Endothelial cell of umbilical vein (primary cell): Measurements from ENCODE around the gene CHERP. TPM values are rescaled to one million over a fixed set of nuclear protein-coding genes. Genes with fewer than 3 reads are reported as not detected.

ENCODE experiments used
- BruUV-seq: library from RNA; stranded (reverse); fragments of 400-500 nt; replicated peaks from 2 replicates; lab custom pipeline; 2021; lab: Mats Ljungman, UMichigan
- CTCF ChIA-PET: fragments of 300-600, 350-600 bp; sonication (Branson Sonifier 250); formaldehyde crosslinking; loops from one replicate; lab custom pipeline; 2021; ENCODE audit warnings: antibody characterized with exemption, inconsistent platforms; lab: Charles Lee
- POLR2A ChIA-PET: fragments of 300-600, 350-600 bp; sonication (Branson Sonifier 250); formaldehyde crosslinking; loops from one replicate; lab custom pipeline; 2021; ENCODE audit warnings: antibody characterized with exemption, inconsistent platforms; lab: Charles Lee
- DNase-seq: peaks from one replicate; pipeline ENCODE4 v3.0.0-alpha.2; 2011; ENCODE audit warnings: low read depth, low spot score
- FAIRE-seq: peaks from 2 replicates; lab custom pipeline; 2011; peaks lifted over from hg19 to GRCh38; lab: Jason Lieb, UNC
- H2AFZ ChIP-seq: 2 replicates; pipeline ENCODE4 v1.6.0; 2012; ENCODE audit warnings: low read depth, low read length, control low read depth, inconsistent platforms
- H3K27ac ChIP-seq: 2 replicates; pipeline ENCODE4 v1.5.1; 2011; ENCODE audit warnings: low read depth, mild to moderate bottlenecking, control low read depth, low read length, moderate library complexity; ENCODE audit not compliant: insufficient read depth
- H3K27me3 ChIP-seq, 2 experiments: 2 replicates each; pipeline versions ENCODE4 v1.6.0 to v1.6.1; 2011; ENCODE audit warnings: low read length in 2 of 2, mixed read lengths in 1 of 2; ENCODE audit not compliant: control insufficient read depth in 2 of 2, insufficient read depth in 2 of 2
- H3K36me3 ChIP-seq, 2 experiments: 2 replicates in 1 of 2; 3 replicates in 1 of 2; pipeline ENCODE4 v1.5.1; 2011; ENCODE audit warnings: low read length in 2 of 2, mild to moderate bottlenecking in 1 of 2, moderate library complexity in 1 of 2; ENCODE audit not compliant: control insufficient read depth in 2 of 2, insufficient read depth in 2 of 2; ENCODE audit errors: extremely low read depth in 1 of 2
- H3K4me1 ChIP-seq: 3 replicates; pipeline ENCODE4 v1.5.1; 2011; ENCODE audit warnings: mild to moderate bottlenecking, low read length; ENCODE audit not compliant: control insufficient read depth, insufficient read depth; ENCODE audit errors: extremely low read depth
- H3K4me2 ChIP-seq: 2 replicates; pipeline ENCODE4 v1.6.1; 2011; ENCODE audit warnings: low read length, control low read depth, mixed read lengths; ENCODE audit not compliant: insufficient read depth
- H3K4me3 ChIP-seq, 3 experiments: fragments of 200-600 bp in 1 of 3; sonication (generic), shearing (Covaris generic) in 1 of 3; replicated peaks in 1 of 3; 2 replicates each; pipeline ENCODE4 v1.5.1; 2011 to 2016; ENCODE audit warnings: control low read depth in 3 of 3, low read length in 3 of 3, mild to moderate bottlenecking in 2 of 3, inconsistent platforms in 1 of 3, low read depth in 1 of 3, moderate library complexity in 1 of 3; ENCODE audit not compliant: insufficient read depth in 1 of 3
- H3K79me2 ChIP-seq: 2 replicates; pipeline ENCODE4 v1.6.0; 2012; ENCODE audit warnings: low read length, inconsistent platforms; ENCODE audit not compliant: control insufficient read depth, insufficient read depth
- H3K9ac ChIP-seq: replicated peaks from 2 replicates; pipeline ENCODE3; 2011; ENCODE audit warnings: low read length, control low read depth; ENCODE audit not compliant: insufficient read depth; ENCODE audit errors: extremely low read depth
- H3K9me1 ChIP-seq: replicated peaks from 3 replicates; pipeline ENCODE4 v1.6.0; 2011; ENCODE audit warnings: mild to moderate bottlenecking, low read length; ENCODE audit not compliant: control insufficient read depth, insufficient read depth; ENCODE audit errors: extremely low read depth
- H3K9me3 ChIP-seq: replicated peaks from 2 replicates; pipeline ENCODE4 v1.5.1; 2012; ENCODE audit warnings: low read length, inconsistent platforms; ENCODE audit not compliant: control insufficient read depth, insufficient read depth
- H4K20me1 ChIP-seq: replicated peaks from 2 replicates; pipeline ENCODE3; 2011; ENCODE audit warnings: mild to moderate bottlenecking, low read length; ENCODE audit not compliant: control insufficient read depth, insufficient read depth; ENCODE audit errors: extremely low read depth
- EZH2 ChIP-seq: IDR thresholded peaks from 2 replicates; pipeline ENCODE4 v1.6.1; 2012; ENCODE audit warnings: borderline replicate concordance, low read depth, mild to moderate bottlenecking, moderate library complexity, low read length, inconsistent platforms; ENCODE audit not compliant: severe bottlenecking
- FOS ChIP-seq: IDR thresholded peaks from 2 replicates; pipeline ENCODE4 v1.6.1; 2011; ENCODE audit warnings: mild to moderate bottlenecking, low read length, moderate library complexity, borderline replicate concordance; ENCODE audit not compliant: insufficient read depth
- GATA2 ChIP-seq: IDR thresholded peaks from 2 replicates; pipeline ENCODE4 v1.7.0; 2011; ENCODE audit warnings: low read depth, mild to moderate bottlenecking, moderate library complexity, mixed read lengths, low read length; ENCODE audit not compliant: insufficient read length, insufficient read depth
- JUN ChIP-seq: IDR thresholded peaks from 2 replicates; pipeline ENCODE4 v1.6.1; 2011; ENCODE audit warnings: borderline replicate concordance, low read depth; ENCODE audit not compliant: insufficient read length, insufficient read depth
- MYC ChIP-seq: IDR thresholded peaks from one replicate; pipeline ENCODE4 v1.6.1; 2011; ENCODE audit warnings: mild to moderate bottlenecking, low read depth, low read length
- POLR2A ChIP-seq: IDR thresholded peaks from 2 replicates; pipeline ENCODE4 v1.6.1; 2012; ENCODE audit warnings: low read depth, mild to moderate bottlenecking, control low read depth, low read length
- POLR2AphosphoS5 ChIP-seq: IDR thresholded peaks from 2 replicates; pipeline ENCODE4 v1.6.1; 2012; ENCODE audit warnings: low read depth, mild to moderate bottlenecking, control low read depth, low read length, moderate library complexity; ENCODE audit not compliant: insufficient read depth
- dilution Hi-C: fragments of 300-500 bp; cut with MboI; formaldehyde crosslinking; loops from one replicate; pipeline ENCODE4 v1.15.0; 2019; ENCODE audit warnings: low sequenced_read_pairs; ENCODE audit not compliant: extremely low pct_ligation_motif_present
- intact Hi-C: fragments of 100-400 bp; cut with micrococcal nuclease; formaldehyde crosslinking; loops from one replicate; pipeline ENCODE4 v1.10.0; 2022
- polyA plus RNA-seq, 4 experiments: library from polyadenylated mRNA; depleted of rRNA in 3 of 4; stranded (reverse) in 3 of 4; unstranded in 1 of 4; fragments of >200 nt; gene quantifications; 2 replicates each; pipeline versions ENCODE4 v1.2.1 to v1.2.3, GENCODE V29; 2011 to 2012; ENCODE audit warnings: missing spikeins in 1 of 4
- total RNA-seq: library from RNA; stranded (reverse); gene quantifications from 2 replicates; pipeline ENCODE4 v1.2.3, GENCODE V29; 2021
- TF ChIP-seq, protein P1 (sequence below): IDR thresholded peaks from 2 replicates; pipeline ENCODE4 v1.6.1; 2011; ENCODE audit not compliant: insufficient read depth, insufficient read length
- TF ChIP-seq, protein P2 (sequence below), 2 donors: IDR thresholded peaks; 1 replicate in 1 of 2; 2 replicates in 1 of 2; pipeline ENCODE4 v1.5.1; 2011; ENCODE audit warnings: low read length in 2 of 2, mild to moderate bottlenecking in 2 of 2, moderate library complexity in 2 of 2, control low read depth in 1 of 2, inconsistent platforms in 1 of 2, low read depth in 1 of 2; ENCODE audit not compliant: insufficient read depth in 1 of 2; ENCODE audit errors: extremely low read depth in 1 of 2

The CHERP gene
- total and polyA plus RNA-seq, 2 donors (not counting 3 experiments of a cell fraction or from before 2014, with no cell fraction given) = 8.9 to 53.9 TPM

DNA sequence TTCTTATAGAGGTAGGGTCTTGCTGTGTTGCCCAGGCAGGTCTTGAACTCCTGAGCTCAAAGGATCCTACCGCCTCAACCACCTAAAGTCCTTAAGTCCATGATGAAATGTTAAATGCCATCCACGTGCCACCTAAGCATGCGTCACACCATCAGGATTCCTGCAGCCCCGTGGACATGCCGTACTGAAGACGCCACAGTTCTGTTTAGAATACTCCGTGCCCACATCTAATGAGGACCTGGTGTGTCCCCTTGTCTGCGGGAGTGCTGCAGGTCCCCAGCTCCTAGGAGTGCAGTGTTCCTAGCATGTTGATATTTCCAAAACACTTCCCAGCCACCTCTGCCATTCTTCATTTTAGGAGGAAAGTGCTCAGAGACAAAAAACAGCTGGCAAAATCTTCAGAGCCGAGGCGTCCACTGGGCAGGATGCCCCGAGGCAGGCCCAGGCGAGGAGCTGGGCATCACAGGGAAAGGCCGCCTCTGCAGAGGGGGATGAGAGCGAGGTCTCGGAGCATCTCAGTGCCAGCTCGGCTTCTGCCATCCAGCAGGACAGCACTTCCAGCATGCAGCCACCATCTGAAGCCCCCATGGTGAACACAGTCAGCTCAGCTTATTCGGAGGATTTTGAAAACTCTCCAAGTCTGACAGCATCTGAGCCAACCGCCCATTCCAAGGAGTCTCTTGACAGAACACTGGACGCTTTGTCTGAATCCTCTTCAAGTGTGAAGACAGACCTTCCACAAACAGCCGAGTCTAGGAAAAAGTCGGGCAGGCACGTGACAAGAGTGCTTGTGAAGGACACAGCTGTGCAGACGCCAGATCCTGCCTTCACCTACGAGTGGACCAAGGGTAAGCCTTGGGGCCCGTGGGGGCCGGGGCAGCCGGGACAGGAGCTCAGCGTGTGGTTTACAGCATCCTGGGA lies 32.8 kb downstream of the CHERP start:
- CTCF ChIA-PET = interaction anchor here (0.8 to 1.6 kb wide), 2 partner anchors 13 to 68 kb away, joined by 3 to 5 read pairs; partner anchors contain the start of genes C19orf44 and CALR3
- TF ChIP-seq JUN (no peak), POLR2AphosphoS5 (no peak), POLR2A (no peak), GATA2 (no peak), MYC (no peak), FOS (no peak), EZH2 (no peak)
- TF ChIP-seq, protein P1, sequence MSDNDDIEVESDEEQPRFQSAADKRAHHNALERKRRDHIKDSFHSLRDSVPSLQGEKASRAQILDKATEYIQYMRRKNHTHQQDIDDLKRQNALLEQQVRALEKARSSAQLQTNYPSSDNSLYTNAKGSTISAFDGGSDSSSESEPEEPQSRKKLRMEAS = no peak
- TF ChIP-seq, protein P2, sequence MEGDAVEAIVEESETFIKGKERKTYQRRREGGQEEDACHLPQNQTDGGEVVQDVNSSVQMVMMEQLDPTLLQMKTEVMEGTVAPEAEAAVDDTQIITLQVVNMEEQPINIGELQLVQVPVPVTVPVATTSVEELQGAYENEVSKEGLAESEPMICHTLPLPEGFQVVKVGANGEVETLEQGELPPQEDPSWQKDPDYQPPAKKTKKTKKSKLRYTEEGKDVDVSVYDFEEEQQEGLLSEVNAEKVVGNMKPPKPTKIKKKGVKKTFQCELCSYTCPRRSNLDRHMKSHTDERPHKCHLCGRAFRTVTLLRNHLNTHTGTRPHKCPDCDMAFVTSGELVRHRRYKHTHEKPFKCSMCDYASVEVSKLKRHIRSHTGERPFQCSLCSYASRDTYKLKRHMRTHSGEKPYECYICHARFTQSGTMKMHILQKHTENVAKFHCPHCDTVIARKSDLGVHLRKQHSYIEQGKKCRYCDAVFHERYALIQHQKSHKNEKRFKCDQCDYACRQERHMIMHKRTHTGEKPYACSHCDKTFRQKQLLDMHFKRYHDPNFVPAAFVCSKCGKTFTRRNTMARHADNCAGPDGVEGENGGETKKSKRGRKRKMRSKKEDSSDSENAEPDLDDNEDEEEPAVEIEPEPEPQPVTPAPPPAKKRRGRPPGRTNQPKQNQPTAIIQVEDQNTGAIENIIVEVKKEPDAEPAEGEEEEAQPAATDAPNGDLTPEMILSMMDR (IDR thresholded peaks at IDR 0.05; ENCODE audit: extremely low read depth in 1 of 2, insufficient read depth in 1 of 2, low read depth in 1 of 2, low read length in 2 of 2) = no peak
- Histone ChIP-seq H3K27me3 (no peaks in the 10 kb centered on the region), H3K36me3 (peaks cover 0 to 9% of the 10 kb centered on the region in 2 experiments), H3K4me3 (no peak overlapping the region), H3K9ac (no peak overlapping the region), H2AFZ (no peak overlapping the region), H3K79me2 (no peaks in the 10 kb centered on the region), H3K27ac (no peak overlapping the region), H3K9me3 (no peaks in the 10 kb centered on the region), H4K20me1 (no peaks in the 10 kb centered on the region), H3K4me1 (no peaks in the 10 kb centered on the region), H3K4me2 (no peak overlapping the region), H3K9me1 (no peaks in the 10 kb centered on the region)
- FAIRE-seq = no peak
- BruUV-seq = no TSS peak
- no peak for DNase-seq
- POLR2A ChIA-PET = no interaction called here
- intact Hi-C loops (no loop called here), dilution Hi-C loops (no loop called here)
